ENCODE measurements around the gene HBG2. TPM values are rescaled to one million over a fixed set of nuclear protein-coding genes. Genes with fewer than 3 reads are reported as not detected.

The HBG2 gene
- total and polyA plus RNA-seq, 10 of the 15 experiments (the other 5 are each of a cell fraction or from before 2014, with no cell fraction given): 1.1 to 8.3 (median 2.9) TPM; not detected in 5

GRCh38 chr11:5281596-5281995 lies 27.0 kb upstream of the HBG2 start:
- Histone ChIP-seq H3K27me3 (replicated peaks in 1 of 2; ENCODE audit: control insufficient read depth in 2 of 2, insufficient read depth in 2 of 2, low read length in 1 of 2) (no peaks in the 10 kb centered on the region), H3K9ac (ENCODE audit: control insufficient read depth, insufficient read depth, low read length) (no peak overlapping the region), H3K4me2 (ENCODE audit: control insufficient read depth, insufficient read depth) (no peak overlapping the region), H3K79me2 (ENCODE audit: control insufficient read depth, insufficient read depth, low read length) (no peaks in the 10 kb centered on the region), H2AFZ (ENCODE audit: control insufficient read depth, low read depth, low read length) (no peak overlapping the region), H3K9me3 (replicated peaks; ENCODE audit: control insufficient read depth, insufficient read depth, low read length) (no peaks in the 10 kb centered on the region), H3K4me3 (no peak overlapping the region), H3K27ac (ENCODE audit: control insufficient read depth, insufficient read depth) (no peak overlapping the region), H4K20me1 (ENCODE audit: control insufficient read depth, insufficient read depth) (no peaks in the 10 kb centered on the region), H3K4me1 (ENCODE audit: control insufficient read depth, insufficient read depth, low read length) (no peaks in the 10 kb centered on the region), H3K36me3 (ENCODE audit: control insufficient read depth in 2 of 2, insufficient read depth in 2 of 2, low read length in 1 of 2) (no peaks in the 10 kb centered on the region)
- intact Hi-C loops (cut with micrococcal nuclease; ENCODE audit: unreplicated experiment) (no loop called here), in situ Hi-C loops (cut with MboI) (no loop called here)
- ChIA-PET RAD21 (ENCODE audit: unreplicated experiment) (no interaction called here), SMC1A (ENCODE audit: uncharacterized antibody, unreplicated experiment) (interaction anchor here (1.5 to 2.5 kb wide), 2 partner anchors 9 to 53 kb away, joined by 3 to 8 read pairs; no protein-coding TSS in a partner anchor), POLR2A (no interaction called here), CTCF (interaction anchor here (1.6 kb wide), 1 partner anchor 8 kb away, joined by 9 read pairs; no protein-coding TSS in a partner anchor)
- ATAC-seq: no peak
- BruUV-seq (replicated peaks): no TSS peak
- no peak for FAIRE-seq
- DNase-seq (ENCODE audit: low read depth, low spot score): no peak
- TF ChIP-seq PML (IDR thresholded peaks at IDR 0.05; ENCODE audit: low read length) (no peak), PBX3 (IDR thresholded peaks at IDR 0.05; ENCODE audit: insufficient replicate concordance, low read depth, low read length) (no peak), FOS (IDR thresholded peaks at IDR 0.05; ENCODE audit: borderline replicate concordance, extremely low read depth, insufficient read length) (no peak), TAF1 (IDR thresholded peaks at IDR 0.05; ENCODE audit: borderline replicate concordance, low read depth, low read length) (no peak), POU2F2 (IDR thresholded peaks at IDR 0.05; ENCODE audit: borderline replicate concordance, low read depth, low read length) (no peak), HDGF (IDR thresholded peaks at IDR 0.05) (no peak), RFX5 (IDR thresholded peaks at IDR 0.05; ENCODE audit: low read depth, low read length) (no peak), CHD4 (IDR thresholded peaks at IDR 0.05) (no peak), RCOR1 (conservative IDR thresholded peaks at IDR 0.05; ENCODE audit: low read depth, low read length) (no peak), ZNF592 (IDR thresholded peaks at IDR 0.05) (no peak), TARDBP (IDR thresholded peaks at IDR 0.05; ENCODE audit: borderline replicate concordance) (no peak), CHD2 (IDR thresholded peaks at IDR 0.05; ENCODE audit: borderline replicate concordance, low read depth, low read length) (no peak), ZSCAN29 (IDR thresholded peaks at IDR 0.05) (no peak), STAT3 (IDR thresholded peaks at IDR 0.05; ENCODE audit: low read depth, low read length) (no peak)
- TF ChIP-seq, protein P1, sequence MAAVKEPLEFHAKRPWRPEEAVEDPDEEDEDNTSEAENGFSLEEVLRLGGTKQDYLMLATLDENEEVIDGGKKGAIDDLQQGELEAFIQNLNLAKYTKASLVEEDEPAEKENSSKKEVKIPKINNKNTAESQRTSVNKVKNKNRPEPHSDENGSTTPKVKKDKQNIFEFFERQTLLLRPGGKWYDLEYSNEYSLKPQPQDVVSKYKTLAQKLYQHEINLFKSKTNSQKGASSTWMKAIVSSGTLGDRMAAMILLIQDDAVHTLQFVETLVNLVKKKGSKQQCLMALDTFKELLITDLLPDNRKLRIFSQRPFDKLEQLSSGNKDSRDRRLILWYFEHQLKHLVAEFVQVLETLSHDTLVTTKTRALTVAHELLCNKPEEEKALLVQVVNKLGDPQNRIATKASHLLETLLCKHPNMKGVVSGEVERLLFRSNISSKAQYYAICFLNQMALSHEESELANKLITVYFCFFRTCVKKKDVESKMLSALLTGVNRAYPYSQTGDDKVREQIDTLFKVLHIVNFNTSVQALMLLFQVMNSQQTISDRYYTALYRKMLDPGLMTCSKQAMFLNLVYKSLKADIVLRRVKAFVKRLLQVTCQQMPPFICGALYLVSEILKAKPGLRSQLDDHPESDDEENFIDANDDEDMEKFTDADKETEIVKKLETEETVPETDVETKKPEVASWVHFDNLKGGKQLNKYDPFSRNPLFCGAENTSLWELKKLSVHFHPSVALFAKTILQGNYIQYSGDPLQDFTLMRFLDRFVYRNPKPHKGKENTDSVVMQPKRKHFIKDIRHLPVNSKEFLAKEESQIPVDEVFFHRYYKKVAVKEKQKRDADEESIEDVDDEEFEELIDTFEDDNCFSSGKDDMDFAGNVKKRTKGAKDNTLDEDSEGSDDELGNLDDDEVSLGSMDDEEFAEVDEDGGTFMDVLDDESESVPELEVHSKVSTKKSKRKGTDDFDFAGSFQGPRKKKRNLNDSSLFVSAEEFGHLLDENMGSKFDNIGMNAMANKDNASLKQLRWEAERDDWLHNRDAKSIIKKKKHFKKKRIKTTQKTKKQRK (IDR thresholded peaks at IDR 0.05; ENCODE audit: low read depth, low read length): no peak
- TF ChIP-seq, protein P2, sequence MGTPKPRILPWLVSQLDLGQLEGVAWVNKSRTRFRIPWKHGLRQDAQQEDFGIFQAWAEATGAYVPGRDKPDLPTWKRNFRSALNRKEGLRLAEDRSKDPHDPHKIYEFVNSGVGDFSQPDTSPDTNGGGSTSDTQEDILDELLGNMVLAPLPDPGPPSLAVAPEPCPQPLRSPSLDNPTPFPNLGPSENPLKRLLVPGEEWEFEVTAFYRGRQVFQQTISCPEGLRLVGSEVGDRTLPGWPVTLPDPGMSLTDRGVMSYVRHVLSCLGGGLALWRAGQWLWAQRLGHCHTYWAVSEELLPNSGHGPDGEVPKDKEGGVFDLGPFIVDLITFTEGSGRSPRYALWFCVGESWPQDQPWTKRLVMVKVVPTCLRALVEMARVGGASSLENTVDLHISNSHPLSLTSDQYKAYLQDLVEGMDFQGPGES (IDR thresholded peaks at IDR 0.05): no peak

All from GM12878 (cell line).